ENCODE data around the gene FSTL3.

Gene FSTL3

GRCh38 chr19:646779-647565 lies 29.2 kb upstream of the FSTL3 start:
- TF ChIP-seq CTCF (IDR thresholded peaks at IDR 0.05), result no peak
- DNase-seq (ENCODE audit: low spot score), result no peak
- Histone ChIP-seq H3K4me3 (no peak overlapping the region), H3K27ac (no peak overlapping the region)

GRCh38 chr19:647566-648284 lies 28.5 kb upstream of the FSTL3 start:
- no peak for TF ChIP-seq CTCF (IDR thresholded peaks at IDR 0.05)
- Histone ChIP-seq H3K4me3 (no peak overlapping the region), H3K27ac (no peak overlapping the region)
- no peak for DNase-seq (ENCODE audit: low spot score)

- DNase-seq (ENCODE audit: low spot score), result no peak
- Histone ChIP-seq H3K4me3 (no peak overlapping the region), H3K27ac (no peak overlapping the region)
- no peak for TF ChIP-seq CTCF (IDR thresholded peaks at IDR 0.05)
These were observed 27.9 kb upstream of the FSTL3 start for GRCh38 chr19:648305-648704.

GRCh38 chr19:648904-649801 lies 27.0 kb upstream of the FSTL3 start:
- no peak overlapping the region for H3K27ac ChIP-seq
- no peak for TF ChIP-seq CTCF (IDR thresholded peaks at IDR 0.05)
- H3K4me3 ChIP-seq, result no peak overlapping the region
- no peak for DNase-seq (ENCODE audit: low spot score)

DNA sequence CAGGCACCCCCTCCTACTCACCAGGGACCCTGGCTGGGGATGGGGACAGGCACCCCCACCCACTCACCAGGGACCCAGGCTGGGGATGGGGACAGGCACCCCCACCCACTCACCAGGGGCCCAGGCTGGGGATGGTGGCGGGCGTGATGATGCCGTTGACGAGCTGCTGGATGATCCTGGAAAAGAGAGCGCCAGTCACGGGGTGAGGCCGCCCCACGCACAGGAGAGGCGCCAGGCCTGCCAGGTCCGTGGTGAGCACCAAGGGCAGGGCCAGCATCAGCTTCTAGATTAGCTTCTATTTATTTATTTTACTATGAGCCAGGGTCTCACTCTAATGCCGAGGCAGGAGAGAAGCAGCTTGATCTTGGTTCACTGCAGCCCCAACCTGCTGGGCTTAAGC lies 26.1 kb upstream of the FSTL3 start:
- no peak for DNase-seq (ENCODE audit: low spot score)
- no peak overlapping the region for H3K4me3 ChIP-seq
- no peak for TF ChIP-seq CTCF (IDR thresholded peaks at IDR 0.05)
- H3K27ac ChIP-seq, result no peak overlapping the region

- Histone ChIP-seq H3K27ac (no peak overlapping the region), H3K4me3 (no peak overlapping the region)
- no peak for TF ChIP-seq CTCF (IDR thresholded peaks at IDR 0.05)
- DNase-seq (ENCODE audit: low spot score), result no peak
These were observed 24.9 kb upstream of the FSTL3 start for GRCh38 chr19:651114-651818.

All from coronary artery (tissue), 2 donors.